ENCODE results near the gene GRK5. TPM values are rescaled to one million over a fixed set of nuclear protein-coding genes. Genes with fewer than 3 reads are reported as not detected.

The GRK5 gene
- total and polyA plus RNA-seq, 4 donors = 73.8 to 112 (median 101) TPM

DNA sequence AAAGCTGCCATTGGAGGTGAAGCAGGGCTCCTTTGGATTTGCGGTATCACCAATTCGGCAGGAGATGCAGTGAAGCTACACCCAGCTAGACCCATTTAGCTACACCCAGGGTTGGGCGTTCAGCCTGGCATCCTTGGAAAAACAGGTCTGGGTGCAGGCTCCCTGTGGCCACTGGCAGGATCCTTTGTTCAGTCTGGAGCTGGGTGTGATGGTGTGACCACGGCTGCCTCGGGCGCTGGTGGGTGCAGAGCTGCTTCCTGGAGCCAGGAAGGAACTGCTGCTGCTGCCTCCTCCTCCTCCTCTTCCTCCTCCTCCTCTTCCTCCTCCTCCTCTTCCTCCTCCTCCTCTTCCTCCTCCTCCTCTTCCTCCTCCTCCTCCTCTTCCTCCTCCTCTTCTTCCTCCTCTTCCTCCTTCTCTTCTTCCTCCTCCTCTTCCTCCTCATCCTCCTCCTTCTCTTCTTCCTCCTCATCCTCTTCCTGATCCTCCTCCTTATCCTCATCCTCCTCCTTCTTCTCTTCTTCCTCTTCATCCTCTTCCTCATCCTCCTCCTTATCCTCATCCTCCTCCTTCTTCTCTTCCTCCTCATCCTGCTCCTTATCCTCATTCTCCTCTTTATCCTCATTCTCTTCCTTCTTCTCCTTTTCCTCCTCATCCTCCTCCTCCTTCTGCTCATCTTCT lies 84.0 kb downstream of the GRK5 start:
- 39 to 48% methylated on average over 6 of the region's 6 CpGs for WGBS, 2 donors
- Histone ChIP-seq H3K27ac (ENCODE audit: low read depth in 1 of 2, low read length in 2 of 2) (no peak overlapping the region), H3K9me3 (ENCODE audit: control insufficient read depth, low read length) (no peaks in the 10 kb centered on the region), H3K27me3 (ENCODE audit: control insufficient read depth in 1 of 2, insufficient read depth in 2 of 2, low read length in 1 of 2) (no peaks in the 10 kb centered on the region), H3K4me3 (ENCODE audit: low read length in 2 of 2) (no peak overlapping the region), H3K4me1 (ENCODE audit: control insufficient read depth in 1 of 2, insufficient read depth in 2 of 2, low read length in 2 of 2) (peaks cover 0 to 8% of the 10 kb centered on the region in 2 donors), H3K36me3 (ENCODE audit: control insufficient read depth in 1 of 2, insufficient read depth in 2 of 2, low read length in 1 of 2) (no peaks in the 10 kb centered on the region)
- ATAC-seq (ENCODE audit: low FRiP score) = no peak
- intact Hi-C loops (cut with DNase I) = no loop called here
- no peak for DNase-seq

DNA sequence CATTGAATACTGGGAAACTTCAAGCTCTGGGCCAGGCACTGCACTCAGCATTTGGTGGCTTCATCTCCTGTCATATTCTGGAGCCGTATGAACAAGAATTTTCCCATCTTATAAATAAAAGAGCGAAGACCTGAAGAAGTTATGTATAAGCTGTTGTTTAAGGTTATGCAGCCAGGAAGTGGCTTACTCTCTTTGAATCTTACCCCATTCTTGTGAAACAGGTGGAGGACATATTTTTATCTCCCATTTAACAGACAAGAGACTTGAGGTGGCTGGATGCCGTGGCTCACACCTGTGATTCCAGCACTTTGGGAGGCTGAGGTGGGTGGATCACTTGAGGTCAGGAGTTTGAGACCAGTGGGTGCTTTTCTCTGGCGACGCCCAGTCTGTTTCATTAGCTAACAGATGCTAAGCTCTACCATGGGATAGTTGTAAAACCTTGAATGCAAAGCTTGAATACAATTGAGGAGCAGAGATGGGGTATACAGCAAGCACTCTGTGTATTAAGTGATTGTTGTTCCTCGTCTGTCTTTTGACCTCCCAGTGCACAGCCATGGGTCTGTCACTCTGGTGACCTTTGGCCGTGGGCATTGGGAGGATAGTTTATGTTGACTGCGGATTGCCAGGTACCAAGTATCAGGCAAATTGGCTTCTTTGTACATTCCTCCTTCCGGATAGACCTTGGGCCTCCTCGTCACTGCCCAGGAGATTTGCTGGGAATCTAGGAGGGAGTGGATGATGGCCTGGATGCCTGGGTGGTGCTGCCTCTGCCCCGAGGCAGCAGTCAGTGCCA lies 85.8 kb downstream of the GRK5 start:
- H3K9me3 ChIP-seq (ENCODE audit: control insufficient read depth, low read length) = no peaks in the 10 kb centered on the region
- no peak for DNase-seq
- no peaks in the 10 kb centered on the region for H3K36me3 ChIP-seq (ENCODE audit: control insufficient read depth in 1 of 2, insufficient read depth in 2 of 2, low read length in 1 of 2)
- H3K27me3 ChIP-seq (ENCODE audit: control insufficient read depth in 1 of 2, insufficient read depth in 2 of 2, low read length in 1 of 2) = no peaks in the 10 kb centered on the region
- intact Hi-C loops (cut with DNase I) = no loop called here
- no peak overlapping the region for H3K27ac ChIP-seq (ENCODE audit: low read depth in 1 of 2, low read length in 2 of 2)
- H3K4me3 ChIP-seq (ENCODE audit: low read length in 2 of 2) = no peak overlapping the region
- no peak for ATAC-seq (ENCODE audit: low FRiP score)
- H3K4me1 ChIP-seq (ENCODE audit: control insufficient read depth in 1 of 2, insufficient read depth in 2 of 2, low read length in 2 of 2) = peaks cover 0 to 12% of the 10 kb centered on the region in 2 donors
- 72 to 78% methylated on average over 11 of the region's 11 CpGs for WGBS, 2 donors

DNA sequence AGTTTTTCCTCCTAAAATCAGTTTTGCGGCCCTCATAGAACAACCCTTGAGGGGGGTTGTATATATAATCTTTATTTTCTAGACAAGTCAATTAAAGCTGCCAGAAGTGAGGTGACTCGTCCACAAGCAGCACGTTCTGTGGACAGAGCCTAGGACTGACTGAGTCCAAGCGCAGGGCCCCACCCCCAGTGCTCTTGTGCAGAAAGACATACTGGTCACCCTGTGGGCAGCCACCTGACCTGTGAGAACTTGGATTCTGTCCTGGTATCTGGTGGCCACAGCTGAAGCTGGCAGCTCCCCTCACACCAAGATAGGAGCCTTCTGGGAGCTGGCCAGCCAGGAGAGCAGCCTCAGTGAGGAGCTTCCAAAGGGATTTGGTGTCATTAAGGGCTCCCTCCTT lies 89.3 kb downstream of the GRK5 start:
- intact Hi-C loops (cut with DNase I) = no loop called here
- Histone ChIP-seq H3K4me3 (ENCODE audit: low read length in 2 of 2) (no peak overlapping the region), H3K36me3 (ENCODE audit: control insufficient read depth in 1 of 2, insufficient read depth in 2 of 2, low read length in 1 of 2) (no peaks in the 10 kb centered on the region), H3K9me3 (ENCODE audit: control insufficient read depth, low read length) (no peaks in the 10 kb centered on the region), H3K4me1 (ENCODE audit: control insufficient read depth in 1 of 2, insufficient read depth in 2 of 2, low read length in 2 of 2) (peaks cover 1 to 12% of the 10 kb centered on the region in 2 donors), H3K27me3 (ENCODE audit: control insufficient read depth in 1 of 2, insufficient read depth in 2 of 2, low read length in 1 of 2) (no peaks in the 10 kb centered on the region), H3K27ac (ENCODE audit: low read depth in 1 of 2, low read length in 2 of 2) (no peak overlapping the region)
- 45 to 53% methylated on average over 4 of the region's 4 CpGs for WGBS, 2 donors
- DNase-seq = peak in 1 of 2 donors; percentile 33
- ATAC-seq (ENCODE audit: low FRiP score) = no peak

DNA sequence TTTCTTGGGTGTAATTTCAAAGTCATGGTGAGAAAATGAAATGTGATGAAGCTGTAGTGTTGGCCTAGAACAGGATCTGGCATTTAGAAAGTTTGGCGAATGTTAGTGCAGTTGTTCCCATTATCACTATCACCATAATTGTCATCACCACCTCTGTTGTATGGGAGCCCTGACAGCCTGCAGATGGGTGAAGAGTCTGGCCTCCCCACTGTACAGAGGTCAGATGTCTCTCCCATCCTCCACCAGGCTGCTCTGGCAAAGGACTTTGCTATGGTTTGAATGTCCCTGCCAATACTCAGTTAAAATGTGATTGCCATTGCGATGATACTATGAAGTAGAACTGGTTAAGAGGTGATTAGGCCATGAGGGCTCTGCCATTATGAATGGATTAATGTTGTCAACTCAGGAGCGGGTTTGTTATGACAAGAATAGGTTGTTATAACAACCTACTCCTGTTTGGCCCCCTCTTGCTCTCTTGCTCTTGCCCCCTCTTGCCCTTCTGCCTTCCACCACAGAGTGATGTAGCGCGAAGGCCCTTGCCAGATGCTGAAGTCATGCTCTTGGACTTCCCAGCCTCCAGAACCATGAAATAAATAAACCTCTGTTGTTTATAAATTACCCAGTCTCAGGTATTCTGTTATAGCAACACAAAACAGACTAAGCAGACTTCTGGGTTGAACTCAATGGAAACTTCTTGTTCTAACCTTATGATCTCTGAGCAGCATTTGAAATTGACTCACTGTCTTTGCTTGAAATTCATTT lies 90.0 kb downstream of the GRK5 start:
- Histone ChIP-seq H3K27me3 (ENCODE audit: control insufficient read depth in 1 of 2, insufficient read depth in 2 of 2, low read length in 1 of 2) (no peaks in the 10 kb centered on the region), H3K36me3 (ENCODE audit: control insufficient read depth in 1 of 2, insufficient read depth in 2 of 2, low read length in 1 of 2) (no peaks in the 10 kb centered on the region), H3K4me3 (ENCODE audit: low read length in 2 of 2) (no peak overlapping the region), H3K27ac (ENCODE audit: low read depth in 1 of 2, low read length in 2 of 2) (no peak overlapping the region), H3K9me3 (ENCODE audit: control insufficient read depth, low read length) (no peaks in the 10 kb centered on the region), H3K4me1 (ENCODE audit: control insufficient read depth in 1 of 2, insufficient read depth in 2 of 2, low read length in 2 of 2) (peaks cover 4 to 12% of the 10 kb centered on the region in 2 donors)
- WGBS, 2 donors = 92 to 93% methylated on average over 5 of the region's 5 CpGs
- DNase-seq (peak in 1 of 2 donors; percentile 23), ATAC-seq (ENCODE audit: low FRiP score) (no peak)
- intact Hi-C loops (cut with DNase I) = no loop called here

DNA sequence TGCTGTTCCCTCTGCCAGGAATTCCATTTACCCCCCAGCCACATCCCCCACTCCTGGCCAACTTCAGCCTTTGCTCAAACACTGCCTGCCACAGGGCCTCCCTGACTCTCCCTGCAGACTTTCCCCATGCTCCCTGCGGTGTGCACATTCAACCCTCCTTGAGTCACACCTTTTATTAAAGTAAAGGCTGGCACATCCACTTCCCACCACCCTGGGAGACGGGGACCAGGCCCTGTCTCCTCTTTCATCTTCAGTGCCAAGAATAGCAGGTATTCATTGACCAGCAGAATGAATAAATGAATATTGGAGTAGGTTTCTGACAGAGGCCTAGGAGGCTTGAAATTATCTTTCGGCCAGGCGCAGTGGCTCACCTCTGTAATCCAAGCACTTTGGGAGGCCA lies 91.4 kb downstream of the GRK5 start:
- H3K9me3 ChIP-seq (ENCODE audit: control insufficient read depth, low read length) = no peaks in the 10 kb centered on the region
- peaks cover 4 to 12% of the 10 kb centered on the region in 2 donors for H3K4me1 ChIP-seq (ENCODE audit: control insufficient read depth in 1 of 2, insufficient read depth in 2 of 2, low read length in 2 of 2)
- H3K27ac ChIP-seq (ENCODE audit: low read depth in 1 of 2, low read length in 2 of 2) = no peak overlapping the region
- no peak overlapping the region for H3K4me3 ChIP-seq (ENCODE audit: low read length in 2 of 2)
- ATAC-seq (ENCODE audit: low FRiP score) (no peak), DNase-seq (peak in 1 of 2 donors; percentile 19)
- H3K36me3 ChIP-seq (ENCODE audit: control insufficient read depth in 1 of 2, insufficient read depth in 2 of 2, low read length in 1 of 2) = no peaks in the 10 kb centered on the region
- intact Hi-C loops (cut with DNase I) = no loop called here
- WGBS, 2 donors = 70 to 78% methylated on average over 4 of the region's 4 CpGs
- H3K27me3 ChIP-seq (ENCODE audit: control insufficient read depth in 1 of 2, insufficient read depth in 2 of 2, low read length in 1 of 2) = no peaks in the 10 kb centered on the region

DNA sequence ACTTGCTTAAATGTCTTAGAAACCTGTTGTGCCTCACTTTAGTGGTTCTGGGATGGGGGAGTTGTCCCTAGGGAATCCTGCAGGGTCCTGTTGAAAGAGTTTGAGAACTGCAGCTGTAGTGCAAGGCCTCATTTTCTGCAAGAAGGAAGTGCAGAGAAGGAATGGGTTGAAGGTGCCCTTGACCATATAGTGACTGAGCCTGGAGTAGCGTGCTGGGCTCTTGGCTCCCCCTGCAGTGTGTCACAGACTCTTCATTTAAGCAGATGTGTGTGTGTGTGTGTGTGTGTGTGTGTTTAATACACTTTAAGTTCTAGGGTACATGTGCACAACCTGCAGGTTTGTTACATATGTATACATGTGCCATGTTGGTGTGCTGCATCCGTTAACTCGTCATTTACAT lies 92.2 kb downstream of the GRK5 start:
- peaks cover 4 to 12% of the 10 kb centered on the region in 2 donors for H3K4me1 ChIP-seq (ENCODE audit: control insufficient read depth in 1 of 2, insufficient read depth in 2 of 2, low read length in 2 of 2)
- DNase-seq (peak; percentile 45 to 63), ATAC-seq (ENCODE audit: low FRiP score) (no peak)
- no peak overlapping the region for H3K27ac ChIP-seq (ENCODE audit: low read depth in 1 of 2, low read length in 2 of 2)
- H3K9me3 ChIP-seq (ENCODE audit: control insufficient read depth, low read length) = no peaks in the 10 kb centered on the region
- no peaks in the 10 kb centered on the region for H3K27me3 ChIP-seq (ENCODE audit: control insufficient read depth in 1 of 2, insufficient read depth in 2 of 2, low read length in 1 of 2)
- no peak overlapping the region for H3K4me3 ChIP-seq (ENCODE audit: low read length in 2 of 2)
- intact Hi-C loops (cut with DNase I) = no loop called here
- no peaks in the 10 kb centered on the region for H3K36me3 ChIP-seq (ENCODE audit: control insufficient read depth in 1 of 2, insufficient read depth in 2 of 2, low read length in 1 of 2)
- 56 to 67% methylated on average over 3 of the region's 3 CpGs for WGBS, 2 donors

DNA sequence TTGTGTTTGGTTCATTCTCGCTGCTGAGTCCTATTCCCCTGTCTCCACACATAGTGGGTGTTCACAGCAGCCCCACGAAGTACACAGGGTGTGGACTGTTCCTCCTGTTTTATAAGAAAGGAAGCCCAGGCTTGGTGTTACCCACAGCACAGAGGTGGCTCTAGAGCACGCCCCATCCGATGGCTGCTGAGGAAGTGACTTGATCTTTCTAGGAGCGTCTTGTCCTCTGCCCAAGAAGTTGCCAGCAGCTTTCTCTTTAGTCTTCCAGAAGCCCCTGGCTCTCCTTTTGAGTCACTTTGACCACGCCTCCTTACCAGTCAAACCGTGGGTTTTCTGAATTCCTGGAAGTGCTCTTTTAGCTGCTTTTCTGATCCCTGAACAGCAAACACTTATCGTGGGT lies 94.0 kb downstream of the GRK5 start:
- 41 to 42% methylated on average over 8 of the region's 8 CpGs for WGBS, 2 donors
- H3K36me3 ChIP-seq (ENCODE audit: control insufficient read depth in 1 of 2, insufficient read depth in 2 of 2, low read length in 1 of 2) = no peaks in the 10 kb centered on the region
- ATAC-seq (ENCODE audit: low FRiP score) = peak; percentile 17

DNA sequence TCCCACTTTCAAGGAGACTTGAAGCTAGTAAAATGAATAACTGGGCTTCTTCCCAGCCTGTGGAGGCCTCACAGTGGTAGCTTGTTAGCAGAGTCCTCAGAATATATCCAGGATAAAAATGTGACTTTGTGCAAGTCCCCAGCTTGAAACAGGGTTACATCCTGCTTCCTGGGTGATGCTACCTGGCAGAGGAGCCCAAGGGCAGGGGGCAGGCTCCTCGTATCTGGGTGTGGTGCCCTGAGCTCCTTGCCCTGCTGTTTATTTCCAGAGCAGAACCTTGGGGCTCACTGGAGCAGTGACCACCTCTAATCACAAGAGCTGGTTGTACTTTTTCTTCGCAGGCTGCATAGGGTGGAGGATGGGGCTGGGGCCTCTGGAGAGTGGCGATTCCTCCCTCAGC lies 94.8 kb downstream of the GRK5 start:
- Histone ChIP-seq H3K36me3 (ENCODE audit: control insufficient read depth in 1 of 2, insufficient read depth in 2 of 2, low read length in 1 of 2) (no peaks in the 10 kb centered on the region), H3K9me3 (ENCODE audit: control insufficient read depth, low read length) (no peaks in the 10 kb centered on the region), H3K27me3 (ENCODE audit: control insufficient read depth in 1 of 2, insufficient read depth in 2 of 2, low read length in 1 of 2) (no peaks in the 10 kb centered on the region), H3K4me1 (ENCODE audit: control insufficient read depth in 1 of 2, insufficient read depth in 2 of 2, low read length in 2 of 2) (peaks cover 4 to 12% of the 10 kb centered on the region in 2 donors), H3K4me3 (ENCODE audit: low read length in 2 of 2) (no peak overlapping the region), H3K27ac (ENCODE audit: low read depth in 1 of 2, low read length in 2 of 2) (peak overlapping the region; percentile 56 to 65)
- DNase-seq (no peak), ATAC-seq (ENCODE audit: low FRiP score) (no peak)
- 44 to 49% methylated on average over 3 of the region's 3 CpGs for WGBS, 2 donors
- intact Hi-C loops (cut with DNase I) = no loop called here

More for the DNA sequence above, 94.0 kb downstream of the GRK5 start:
- peak in 1 of 2 donors; percentile 48 for DNase-seq
- Histone ChIP-seq H3K9me3 (ENCODE audit: control insufficient read depth, low read length) (no peaks in the 10 kb centered on the region), H3K27me3 (ENCODE audit: control insufficient read depth in 1 of 2, insufficient read depth in 2 of 2, low read length in 1 of 2) (no peaks in the 10 kb centered on the region), H3K4me1 (ENCODE audit: control insufficient read depth in 1 of 2, insufficient read depth in 2 of 2, low read length in 2 of 2) (peaks cover 4 to 12% of the 10 kb centered on the region in 2 donors), H3K4me3 (ENCODE audit: low read length in 2 of 2) (no peak overlapping the region), H3K27ac (ENCODE audit: low read depth in 1 of 2, low read length in 2 of 2) (peak overlapping the region; percentile 56 to 65)
- intact Hi-C loops (cut with DNase I) = no loop called here

Data from aorta (tissue), 5 donors.